ENCODE data around the gene ARMS2. TPM values are rescaled to one million over a fixed set of nuclear protein-coding genes. Genes with fewer than 3 reads are reported as not detected.

The ARMS2 gene, protein sequence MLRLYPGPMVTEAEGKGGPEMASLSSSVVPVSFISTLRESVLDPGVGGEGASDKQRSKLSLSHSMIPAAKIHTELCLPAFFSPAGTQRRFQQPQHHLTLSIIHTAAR
- total RNA-seq, result not detected in 2 replicates

DNA sequence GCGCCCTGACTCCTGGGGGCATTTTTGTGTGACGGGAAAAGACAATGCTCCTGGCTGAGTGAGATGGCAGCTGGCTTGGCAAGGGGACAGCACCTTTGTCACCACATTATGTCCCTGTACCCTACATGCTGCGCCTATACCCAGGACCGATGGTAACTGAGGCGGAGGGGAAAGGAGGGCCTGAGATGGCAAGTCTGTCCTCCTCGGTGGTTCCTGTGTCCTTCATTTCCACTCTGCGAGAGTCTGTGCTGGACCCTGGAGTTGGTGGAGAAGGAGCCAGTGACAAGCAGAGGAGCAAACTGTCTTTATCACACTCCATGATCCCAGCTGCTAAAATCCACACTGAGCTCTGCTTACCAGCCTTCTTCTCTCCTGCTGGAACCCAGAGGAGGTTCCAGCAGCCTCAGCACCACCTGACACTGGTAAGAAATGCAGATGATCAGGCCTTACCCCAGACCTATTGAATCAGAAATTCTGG lies at the start of gene ARMS2:
Gene ARMS2, plus strand, starts transcription at position 51 of the 478 bp plus-strand sequence. Its CDS starts 75 bp downstream, at position 126.

DNA sequence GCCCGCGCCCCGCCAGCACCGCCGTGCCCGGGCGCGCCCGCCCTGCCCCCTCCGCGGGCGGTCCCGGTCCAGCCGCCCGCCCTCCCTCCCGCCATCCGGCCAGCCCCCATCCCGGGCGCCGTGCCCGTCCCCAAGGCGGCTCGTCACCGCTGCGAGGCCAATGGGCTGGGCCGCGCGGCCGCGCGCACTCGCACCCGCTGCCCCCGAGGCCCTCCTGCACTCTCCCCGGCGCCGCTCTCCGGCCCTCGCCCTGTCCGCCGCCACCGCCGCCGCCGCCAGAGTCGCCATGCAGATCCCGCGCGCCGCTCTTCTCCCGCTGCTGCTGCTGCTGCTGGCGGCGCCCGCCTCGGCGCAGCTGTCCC lies 6.9 kb downstream of the ARMS2 start, which contains the start of gene HTRA1:
Gene HTRA1, plus strand, starts transcription at position 187 of the 362 bp plus-strand sequence. Its CDS starts 100 bp downstream, at position 287.

Other genes starting within 250 kb of the ARMS2 start
- gene BTBD16, start 183.4 kb upstream of the ARMS2 start, total RNA-seq, result not detected in 2 replicates
- 19.3 and 28.0 TPM in 2 replicates for gene PLEKHA1, start 79.9 kb upstream of the ARMS2 start, total RNA-seq
- 227 and 344 TPM in 2 replicates for gene HTRA1, start 6.9 kb downstream of the ARMS2 start, total RNA-seq
- not detected in 2 replicates for gene DMBT1, start 106.1 kb downstream of the ARMS2 start, total RNA-seq
- not detected in 2 replicates for gene C10orf120, start 245.2 kb downstream of the ARMS2 start, total RNA-seq

All from smooth muscle cell of the umbilical artery (primary cell).